ENCODE measurements around the gene ZMIZ1. TPM values are rescaled to one million over a fixed set of nuclear protein-coding genes. Genes with fewer than 3 reads are reported as not detected.

Gene ZMIZ1
- total RNA-seq, 4 donors from 2014 or later: 22.7 to 37.5 (median 31.7) TPM

DNA sequence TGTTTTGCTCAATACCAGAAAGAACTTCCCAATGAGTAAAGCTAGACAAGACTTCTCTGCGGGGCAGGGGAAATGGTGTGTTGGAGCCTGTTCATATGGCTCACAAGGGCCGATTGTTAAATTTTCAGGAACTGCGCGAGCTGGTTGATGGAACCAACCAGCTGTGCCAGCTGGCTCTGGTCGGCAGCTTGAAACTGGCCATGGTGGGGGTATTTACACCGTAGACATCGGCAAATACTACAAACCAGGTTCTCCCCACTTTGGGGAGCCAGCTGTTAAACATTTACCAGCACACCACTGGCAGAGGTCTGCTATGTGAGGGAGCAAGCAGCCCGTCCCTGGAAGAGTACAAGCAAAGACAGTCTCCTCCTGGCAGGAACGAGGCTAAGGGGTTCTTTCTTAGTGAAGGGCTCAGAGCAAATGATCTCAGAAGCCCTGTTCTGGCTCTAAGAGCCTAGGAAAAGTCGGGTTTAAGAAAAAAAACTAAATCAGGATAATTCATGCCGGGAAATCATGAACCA lies 8.8 kb upstream of the ZMIZ1 start:
- Histone ChIP-seq H3K4me1 (no peaks in the 10 kb centered on the region), H3K9me3 (no peaks in the 10 kb centered on the region), H3K4me3 (no peak overlapping the region), H3K27me3 (no peaks in the 10 kb centered on the region), H3K27ac (no peak overlapping the region), H3K36me3 (no peaks in the 10 kb centered on the region)
- intact Hi-C loops (cut with DNase I; ENCODE audit: low total_unique reads) (loop anchor here (10.0 kb wide), 1 partner anchor 1025 kb away; the partner anchor contains the start of gene RPS24), in situ Hi-C loops (cut with MboI; ENCODE audit: low sequenced_read_pairs in 4 of 4) (no loop called here)
- no peak for DNase-seq
- TF ChIP-seq, protein P1, sequence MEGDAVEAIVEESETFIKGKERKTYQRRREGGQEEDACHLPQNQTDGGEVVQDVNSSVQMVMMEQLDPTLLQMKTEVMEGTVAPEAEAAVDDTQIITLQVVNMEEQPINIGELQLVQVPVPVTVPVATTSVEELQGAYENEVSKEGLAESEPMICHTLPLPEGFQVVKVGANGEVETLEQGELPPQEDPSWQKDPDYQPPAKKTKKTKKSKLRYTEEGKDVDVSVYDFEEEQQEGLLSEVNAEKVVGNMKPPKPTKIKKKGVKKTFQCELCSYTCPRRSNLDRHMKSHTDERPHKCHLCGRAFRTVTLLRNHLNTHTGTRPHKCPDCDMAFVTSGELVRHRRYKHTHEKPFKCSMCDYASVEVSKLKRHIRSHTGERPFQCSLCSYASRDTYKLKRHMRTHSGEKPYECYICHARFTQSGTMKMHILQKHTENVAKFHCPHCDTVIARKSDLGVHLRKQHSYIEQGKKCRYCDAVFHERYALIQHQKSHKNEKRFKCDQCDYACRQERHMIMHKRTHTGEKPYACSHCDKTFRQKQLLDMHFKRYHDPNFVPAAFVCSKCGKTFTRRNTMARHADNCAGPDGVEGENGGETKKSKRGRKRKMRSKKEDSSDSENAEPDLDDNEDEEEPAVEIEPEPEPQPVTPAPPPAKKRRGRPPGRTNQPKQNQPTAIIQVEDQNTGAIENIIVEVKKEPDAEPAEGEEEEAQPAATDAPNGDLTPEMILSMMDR (IDR thresholded peaks at IDR 0.05 in 4 of 5, conservative IDR thresholded peaks at IDR 0.05 in 1 of 5): no peak
- TF ChIP-seq POLR2A (IDR thresholded peaks at IDR 0.05): no peak
- no peak for ATAC-seq

- Histone ChIP-seq H3K4me3 (no peak overlapping the region), H3K4me1 (no peaks in the 10 kb centered on the region), H3K9me3 (no peaks in the 10 kb centered on the region), H3K27ac (no peak overlapping the region), H3K36me3 (no peaks in the 10 kb centered on the region), H3K27me3 (no peaks in the 10 kb centered on the region)
- no peak for TF ChIP-seq POLR2A (IDR thresholded peaks at IDR 0.05)
- TF ChIP-seq, protein P1 (IDR thresholded peaks at IDR 0.05 in 4 of 5, conservative IDR thresholded peaks at IDR 0.05 in 1 of 5): no peak
- no peak for ATAC-seq
- DNase-seq: no peak
- intact Hi-C loops (cut with DNase I; ENCODE audit: low total_unique reads): loop anchor here (10.0 kb wide), 1 partner anchor 1026 kb away; the partner anchor contains the start of gene RPS24
- in situ Hi-C loops (cut with MboI; ENCODE audit: low sequenced_read_pairs in 4 of 4): no loop called here
Measured at GRCh38 chr10:79060641-79061255, 8.0 kb upstream of the ZMIZ1 start.

DNA sequence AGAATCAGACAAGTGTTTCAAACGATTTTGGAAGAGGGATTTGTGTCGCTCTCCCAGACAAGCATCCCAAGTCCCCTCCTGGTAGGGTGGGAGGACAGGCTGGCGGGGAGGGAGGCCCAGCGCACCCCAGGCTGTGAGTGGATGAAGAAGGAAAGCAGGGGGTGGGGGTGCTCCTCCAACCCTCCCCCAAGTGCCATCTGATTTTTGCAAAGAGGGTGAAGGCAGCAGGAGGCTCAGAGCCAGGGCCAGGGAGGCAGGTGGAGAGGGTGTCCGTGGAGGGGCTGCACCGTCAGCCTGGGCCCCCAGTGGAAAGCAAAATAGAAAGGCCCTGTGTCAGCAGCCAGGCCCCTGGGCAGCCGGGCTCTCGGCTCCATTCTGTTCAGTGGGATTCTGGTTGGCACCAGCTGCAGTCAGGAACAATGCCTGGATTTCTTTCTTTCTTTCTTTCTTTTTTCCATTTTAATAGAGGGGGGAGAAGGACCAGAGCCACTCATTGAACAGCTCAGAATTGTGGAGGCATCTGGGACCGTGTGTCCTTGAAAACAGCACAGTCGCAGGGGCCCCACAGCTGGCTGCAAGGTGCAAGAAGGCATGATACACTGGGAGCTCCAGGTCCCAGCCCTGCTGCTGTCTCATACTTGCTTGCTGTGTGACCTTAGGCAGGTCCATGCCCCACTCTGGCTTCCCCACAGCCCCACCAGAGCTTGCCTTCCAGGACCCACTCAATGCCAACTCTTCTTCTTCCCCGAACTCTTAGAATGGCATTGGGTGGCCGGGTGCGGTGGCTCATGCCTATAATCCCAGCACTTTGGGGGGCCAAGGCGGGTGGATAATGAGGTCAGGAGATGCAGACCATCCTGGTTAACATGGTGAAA lies 7.1 kb upstream of the ZMIZ1 start:
- intact Hi-C loops (cut with DNase I; ENCODE audit: low total_unique reads) (loop anchor here (10.0 kb wide), 1 partner anchor 1027 kb away; the partner anchor contains the start of gene RPS24), in situ Hi-C loops (cut with MboI; ENCODE audit: low sequenced_read_pairs in 4 of 4) (no loop called here)
- no peaks in the 10 kb centered on the region for H3K9me3 ChIP-seq
- no peaks in the 10 kb centered on the region for H3K36me3 ChIP-seq
- no peak for TF ChIP-seq POLR2A (IDR thresholded peaks at IDR 0.05)
- TF ChIP-seq, protein P1 (IDR thresholded peaks at IDR 0.05 in 4 of 5, conservative IDR thresholded peaks at IDR 0.05 in 1 of 5): no peak
- H3K4me3 ChIP-seq: no peak overlapping the region
- DNase-seq: no peak
- H3K27me3 ChIP-seq: no peaks in the 10 kb centered on the region
- no peak overlapping the region for H3K27ac ChIP-seq
- no peaks in the 10 kb centered on the region for H3K4me1 ChIP-seq
- no peak for ATAC-seq

DNA sequence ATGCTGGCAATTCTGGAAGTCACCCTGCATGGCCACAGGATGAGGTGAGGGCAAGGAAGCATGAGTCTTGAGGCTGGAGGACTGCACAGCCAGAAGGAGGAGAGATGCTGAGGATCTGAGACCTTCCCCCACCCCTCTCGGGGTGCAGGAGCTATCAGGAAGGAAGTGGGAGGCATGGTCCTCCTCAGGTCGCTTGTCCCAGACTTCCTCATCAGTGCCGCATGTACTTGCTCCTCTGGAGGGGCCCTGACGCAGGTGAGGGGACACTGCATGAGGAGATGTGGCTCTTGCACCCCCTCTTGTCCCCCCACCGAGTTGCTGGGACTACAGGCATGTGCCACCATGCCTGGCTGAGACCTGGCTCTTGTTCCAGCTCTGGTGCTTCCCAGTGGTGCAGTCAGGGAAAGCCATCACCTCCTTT lies 5.7 kb upstream of the ZMIZ1 start:
- in situ Hi-C loops (cut with MboI; ENCODE audit: low sequenced_read_pairs in 4 of 4): no loop called here
- DNase-seq: no peak

More for the DNA sequence above, 5.7 kb upstream of the ZMIZ1 start:
- no peak for ATAC-seq
- H3K4me3 ChIP-seq: no peak overlapping the region
- H3K4me1 ChIP-seq: peaks cover 0 to 4% of the 10 kb centered on the region in 2 donors
- no peaks in the 10 kb centered on the region for H3K36me3 ChIP-seq
- intact Hi-C loops (cut with DNase I; ENCODE audit: low total_unique reads): loop anchor here (10.0 kb wide), 1 partner anchor 1028 kb away; the partner anchor contains the start of gene RPS24
- H3K27me3 ChIP-seq: no peaks in the 10 kb centered on the region
- TF ChIP-seq POLR2A (IDR thresholded peaks at IDR 0.05): no peak
- TF ChIP-seq, protein P1 (IDR thresholded peaks at IDR 0.05 in 4 of 5, conservative IDR thresholded peaks at IDR 0.05 in 1 of 5): no peak
- H3K27ac ChIP-seq: no peak overlapping the region
- no peaks in the 10 kb centered on the region for H3K9me3 ChIP-seq

Data from gastrocnemius medialis (tissue), 4 donors.